OCI-LY7 (cell line): ENCODE data around the gene CHN1.

Experiments used
- CTCF ChIP-seq: fragments of 200-600 bp; sonication (generic); conservative IDR thresholded peaks from 2 replicates; pipeline ENCODE4 v1.5.1; 2014; ENCODE audit warnings: mild to moderate bottlenecking, antibody characterized with exemption, low read length, moderate library complexity, mixed read lengths
- EZH2phosphoT487 ChIP-seq: fragments of 200-600 bp; sonication (generic); IDR thresholded peaks from 2 replicates; pipeline ENCODE4 v1.6.1; 2018; ENCODE audit warnings: low read depth, borderline replicate concordance, mild to moderate bottlenecking, mixed run types, antibody characterized with exemption, low read length, moderate library complexity, mixed read lengths

- no peak for TF ChIP-seq EZH2phosphoT487
- no peak for TF ChIP-seq CTCF
Observed at GRCh38 chr2:174856447-174856846, 148.7 kb downstream of the CHN1 start.
